Measurements from ENCODE around the gene CCDC178.

- TF ChIP-seq EZH2 (IDR thresholded peaks at IDR 0.05; ENCODE audit: low read depth): no peak
- no peak for TF ChIP-seq CTCF (conservative IDR thresholded peaks at IDR 0.05)
These were observed 133.0 kb downstream of the CCDC178 start for GRCh38 chr18:33307520-33307919.

Measured in PC-9 (cell line).